ENCODE measurements around the gene SHANK3. TPM values are rescaled to one million over a fixed set of nuclear protein-coding genes. Genes with fewer than 3 reads are reported as not detected.

SHANK3 gene
- total and polyA plus RNA-seq, 12 donors, result 14.3 to 59.8 (median 24.7) TPM

DNA sequence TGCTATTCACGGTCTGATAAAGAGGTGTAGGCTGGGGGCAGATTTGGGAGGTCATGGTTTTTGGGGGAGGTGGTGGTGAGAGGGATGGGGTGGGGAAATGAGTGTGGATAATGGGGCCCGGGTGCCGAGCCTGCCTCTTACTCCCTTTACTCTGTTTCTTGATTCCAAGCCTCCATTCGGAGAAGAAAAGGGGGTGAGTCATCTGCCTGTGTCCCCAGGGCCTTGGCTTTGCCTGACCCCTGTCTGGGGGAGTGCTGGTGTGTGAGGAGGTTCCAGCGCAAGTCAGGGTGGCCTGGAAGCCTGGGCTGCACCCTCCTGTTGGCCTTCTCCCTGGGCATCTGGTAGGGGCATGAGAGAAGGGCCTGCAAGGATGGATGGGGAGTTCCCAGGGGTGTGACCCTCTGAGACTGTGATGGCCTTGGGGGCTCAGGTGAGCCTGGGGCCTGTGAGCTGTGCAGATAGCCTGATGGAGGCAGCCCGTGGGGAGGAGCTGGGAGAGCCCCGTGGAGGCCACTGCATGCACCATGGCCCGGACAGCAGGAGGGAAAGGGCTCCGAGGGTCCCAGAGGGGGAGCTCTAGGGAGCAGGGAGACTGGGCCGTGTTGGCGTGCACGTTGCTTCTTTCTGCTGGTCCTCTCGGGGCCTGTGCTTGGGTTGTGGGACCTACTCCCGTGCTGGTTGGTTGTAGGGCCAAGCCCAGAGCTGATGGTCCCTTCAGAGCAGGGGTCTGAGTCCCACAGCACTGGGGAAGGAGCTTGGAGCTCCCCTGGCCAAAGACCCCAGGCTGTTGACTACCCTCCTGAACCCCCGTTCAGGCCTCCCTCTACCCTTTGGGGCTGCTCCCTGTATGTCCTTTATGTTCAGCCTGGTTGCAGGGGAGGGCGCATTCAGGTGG lies 39.1 kb downstream of the SHANK3 start:
- 71 to 77% methylated on average over 16 of the region's 16 CpGs for WGBS, 2 donors
- peaks cover 3 to 62% (median 38%) of the 10 kb centered on the region in 9 donors for H3K4me1 ChIP-seq
- peak in 1 of 2 donors; percentile 11 for DNase-seq
- no peaks in the 10 kb centered on the region for H3K9me3 ChIP-seq
- ATAC-seq, result no peak
- no peaks in the 10 kb centered on the region for H3K27me3 ChIP-seq
- TF ChIP-seq, protein P1, sequence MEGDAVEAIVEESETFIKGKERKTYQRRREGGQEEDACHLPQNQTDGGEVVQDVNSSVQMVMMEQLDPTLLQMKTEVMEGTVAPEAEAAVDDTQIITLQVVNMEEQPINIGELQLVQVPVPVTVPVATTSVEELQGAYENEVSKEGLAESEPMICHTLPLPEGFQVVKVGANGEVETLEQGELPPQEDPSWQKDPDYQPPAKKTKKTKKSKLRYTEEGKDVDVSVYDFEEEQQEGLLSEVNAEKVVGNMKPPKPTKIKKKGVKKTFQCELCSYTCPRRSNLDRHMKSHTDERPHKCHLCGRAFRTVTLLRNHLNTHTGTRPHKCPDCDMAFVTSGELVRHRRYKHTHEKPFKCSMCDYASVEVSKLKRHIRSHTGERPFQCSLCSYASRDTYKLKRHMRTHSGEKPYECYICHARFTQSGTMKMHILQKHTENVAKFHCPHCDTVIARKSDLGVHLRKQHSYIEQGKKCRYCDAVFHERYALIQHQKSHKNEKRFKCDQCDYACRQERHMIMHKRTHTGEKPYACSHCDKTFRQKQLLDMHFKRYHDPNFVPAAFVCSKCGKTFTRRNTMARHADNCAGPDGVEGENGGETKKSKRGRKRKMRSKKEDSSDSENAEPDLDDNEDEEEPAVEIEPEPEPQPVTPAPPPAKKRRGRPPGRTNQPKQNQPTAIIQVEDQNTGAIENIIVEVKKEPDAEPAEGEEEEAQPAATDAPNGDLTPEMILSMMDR (IDR thresholded peaks at IDR 0.05), result no peak
- peaks cover 0 to 76% (median 10%) of the 10 kb centered on the region in 9 donors for H3K36me3 ChIP-seq
- no peak overlapping the region for H3K4me3 ChIP-seq
- intact Hi-C loops (cut with DNase I), result loop anchor here in 2 of 10 donors (5.0 kb wide), 2 partner anchors 74 to 84 kb away; partner anchors contain the start of gene ARSA (in 1 of the 2)
- peak overlapping the region in 4 of 10 donors; percentile 5 to 49 (median 27) for H3K27ac ChIP-seq

DNA sequence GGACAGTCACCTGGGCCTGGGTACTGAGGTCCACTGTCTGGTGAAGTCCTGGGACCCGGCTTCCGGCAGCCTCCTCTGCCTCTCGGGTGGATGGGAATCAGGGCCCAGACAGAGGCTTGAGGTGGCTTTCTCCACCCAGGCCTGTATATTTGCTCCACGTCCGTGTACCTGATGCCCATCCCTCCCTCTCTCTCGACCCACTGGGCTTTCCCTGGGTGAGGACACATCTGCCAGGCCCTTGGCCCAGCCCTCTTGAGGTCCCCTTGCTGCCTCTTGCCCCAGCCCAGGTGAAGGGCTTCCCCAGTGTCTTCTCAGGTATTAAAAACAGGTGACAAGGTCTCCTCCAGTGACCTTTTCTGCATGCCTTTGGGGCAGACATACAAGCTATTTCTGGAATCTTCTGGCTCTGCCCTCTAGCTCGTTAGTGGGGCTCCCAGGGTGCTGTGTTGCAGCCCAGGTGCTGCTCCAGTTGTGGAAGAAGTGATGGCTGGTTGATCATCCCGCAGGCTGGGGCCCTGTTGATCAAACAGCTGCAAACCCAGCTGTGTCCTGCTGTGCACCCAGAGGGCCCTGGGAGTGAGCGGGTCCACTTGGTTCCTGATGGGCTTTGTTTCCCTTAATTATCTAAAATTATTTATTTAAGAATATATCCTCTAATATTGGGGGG lies 39.9 kb downstream of the SHANK3 start:
- TF ChIP-seq, protein P1 (IDR thresholded peaks at IDR 0.05), result no peak
- Histone ChIP-seq H3K4me3 (no peak overlapping the region), H3K27ac (peak overlapping the region in 5 of 10 donors; percentile 5 to 58 (median 44)), H3K27me3 (no peaks in the 10 kb centered on the region), H3K36me3 (peaks cover 0 to 76% (median 10%) of the 10 kb centered on the region in 9 donors), H3K4me1 (peaks cover 3 to 62% (median 38%) of the 10 kb centered on the region in 9 donors), H3K9me3 (no peaks in the 10 kb centered on the region)
- intact Hi-C loops (cut with DNase I), result loop anchor here in 2 of 10 donors (5.0 kb wide), 2 partner anchors 75 to 85 kb away; partner anchors contain the start of gene ARSA (in 1 of the 2)
- DNase-seq (no peak), ATAC-seq (no peak)
- 72 to 76% methylated on average over 9 of the region's 9 CpGs for WGBS, 2 donors

DNA sequence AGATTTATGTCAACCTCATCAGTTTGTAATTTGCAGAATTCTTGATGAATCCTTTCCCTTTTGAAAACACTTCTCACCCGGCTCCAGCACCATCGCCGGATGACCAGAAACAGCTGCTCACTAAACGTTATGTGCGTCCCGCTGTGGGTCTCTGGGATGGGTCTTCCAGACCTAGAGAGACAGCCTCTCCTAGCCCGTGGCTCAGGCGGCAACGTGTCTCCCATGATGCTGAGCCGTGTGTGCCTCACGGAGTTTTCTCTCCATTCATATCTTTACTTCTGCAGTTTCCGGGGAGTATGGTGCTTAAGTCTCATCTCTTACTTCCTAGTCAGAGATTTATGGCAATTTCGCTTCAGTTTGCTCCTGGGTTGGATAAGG lies 40.4 kb downstream of the SHANK3 start:
- TF ChIP-seq, protein P1 (IDR thresholded peaks at IDR 0.05), result no peak
- peak overlapping the region in 5 of 10 donors; percentile 26 to 58 (median 44) for H3K27ac ChIP-seq
- WGBS, 2 donors, result 61 to 71% methylated on average over 13 of the region's 13 CpGs

DNA sequence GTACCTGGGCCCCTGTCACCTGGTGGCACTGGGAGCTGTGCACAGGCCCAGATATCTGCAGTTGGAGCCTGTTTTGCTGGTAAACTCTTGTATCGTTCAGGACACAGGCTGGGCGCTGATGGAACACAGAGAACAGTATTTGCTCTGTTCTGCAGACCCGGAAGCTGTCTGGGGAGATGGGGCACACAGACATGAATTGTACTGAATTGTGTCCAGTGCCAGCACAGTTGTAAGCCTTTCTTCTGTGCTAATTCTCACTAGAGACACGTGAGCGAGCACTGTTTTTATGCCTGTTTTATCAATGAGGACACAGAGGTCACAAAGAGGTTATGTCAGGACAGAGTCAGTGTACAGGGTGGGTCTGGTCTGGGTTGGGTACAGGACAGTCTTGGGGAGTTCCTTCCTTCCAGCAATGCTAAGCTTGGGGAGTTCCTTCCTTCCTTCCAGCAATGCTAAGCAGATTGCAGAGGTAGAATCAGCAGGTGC lies 41.0 kb downstream of the SHANK3 start:
- Histone ChIP-seq H3K27me3 (no peaks in the 10 kb centered on the region), H3K36me3 (peaks cover 0 to 76% (median 10%) of the 10 kb centered on the region in 9 donors), H3K9me3 (no peaks in the 10 kb centered on the region), H3K4me1 (peaks cover 3 to 61% (median 38%) of the 10 kb centered on the region in 9 donors), H3K27ac (peak overlapping the region in 5 of 10 donors; percentile 42 to 74 (median 48)), H3K4me3 (no peak overlapping the region)
- ATAC-seq (peak; percentile 19 to 83 (median 56)), DNase-seq (no peak)
- 55 to 59% methylated on average over 5 of the region's 5 CpGs for WGBS, 2 donors
- TF ChIP-seq, protein P1 (IDR thresholded peaks at IDR 0.05), result no peak
- intact Hi-C loops (cut with DNase I), result loop anchor here in 2 of 10 donors (5.0 kb wide), 2 partner anchors 76 to 86 kb away; partner anchors contain the start of gene ARSA (in 1 of the 2)

More for the DNA sequence above, 40.4 kb downstream of the SHANK3 start:
- ATAC-seq (no peak), DNase-seq (no peak)
- Histone ChIP-seq H3K36me3 (peaks cover 0 to 76% (median 10%) of the 10 kb centered on the region in 9 donors), H3K4me1 (peaks cover 3 to 62% (median 38%) of the 10 kb centered on the region in 9 donors), H3K4me3 (no peak overlapping the region), H3K9me3 (no peaks in the 10 kb centered on the region), H3K27me3 (no peaks in the 10 kb centered on the region)
- intact Hi-C loops (cut with DNase I), result loop anchor here in 2 of 10 donors (5.0 kb wide), 2 partner anchors 76 to 86 kb away; partner anchors contain the start of gene ARSA (in 1 of the 2)

All from heart right ventricle (tissue), 16 donors.